BLaER1 treated with 17β-estradiol and CSF1 and Interleukin-3, amounts not matched to agents 10 nM and 100 nM (cell line): Measurements from ENCODE around the gene NR2F2.

ENCODE experiments used
- H3K27ac ChIP-seq, 11 experiments: shearing (Covaris generic); formaldehyde crosslinking; 2 replicates each; pipeline ENCODE4 v1.8.1; 2022
- H3K27me3 ChIP-seq, 11 experiments: shearing (Covaris generic); formaldehyde crosslinking; 2 replicates each; pipeline ENCODE4 v1.8.1; 2022
- H3K36me3 ChIP-seq, 11 experiments: shearing (Covaris generic); formaldehyde crosslinking; 2 replicates each; pipeline ENCODE4 v1.8.1; 2022
- H3K4me1 ChIP-seq, 10 experiments: shearing (Covaris generic); formaldehyde crosslinking; 2 replicates each; pipeline ENCODE4 v1.8.1; 2022
- H3K4me2 ChIP-seq, 11 experiments: shearing (Covaris generic); formaldehyde crosslinking; 2 replicates each; pipeline ENCODE4 v1.8.1; 2022
- H3K4me3 ChIP-seq, 10 experiments: shearing (Covaris generic); formaldehyde crosslinking; 2 replicates each; pipeline ENCODE4 v1.8.1; 2022
- H3K9ac ChIP-seq, 11 experiments: shearing (Covaris generic); formaldehyde crosslinking; 2 replicates each; pipeline ENCODE4 v1.8.1; 2022
- H3K9me3 ChIP-seq, 11 experiments: shearing (Covaris generic); formaldehyde crosslinking; replicated peaks in 1 of 11; 2 replicates each; pipeline ENCODE4 v1.8.1; 2022
- H4K20me1 ChIP-seq, 11 experiments: shearing (Covaris generic); formaldehyde crosslinking; 2 replicates each; pipeline ENCODE4 v1.8.1; 2022
- Cebpa-rat ChIP-seq, 11 experiments: shearing (Covaris generic); IDR thresholded peaks; 2 replicates each; pipeline ENCODE4 v1.8.1; 2022

NR2F2 gene

DNA sequence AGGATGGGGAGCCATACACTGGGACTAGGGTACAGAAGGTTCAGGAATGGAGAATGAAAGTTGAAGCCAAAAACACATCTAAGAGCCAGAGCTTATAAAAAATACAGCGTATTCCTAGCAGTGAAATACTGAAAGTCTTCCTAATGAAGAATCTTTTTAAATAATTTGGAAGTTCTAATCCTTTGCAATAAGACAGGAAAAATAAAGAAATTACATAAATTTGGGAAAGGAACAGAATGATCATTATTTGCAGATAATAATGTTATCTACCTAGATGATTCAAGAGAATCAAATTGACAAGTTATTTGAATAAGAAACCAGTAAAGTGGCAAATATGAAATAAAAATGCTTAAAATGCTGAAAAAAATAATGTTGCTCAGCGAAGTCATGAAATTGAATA, 32.3 kb upstream of the NR2F2 start:
- H3K4me3 ChIP-seq, result no peak overlapping the region
- no peak overlapping the region for H3K9ac ChIP-seq
- no peaks in the 10 kb centered on the region for H3K36me3 ChIP-seq
- H3K9me3 ChIP-seq, result peaks cover 15 to 30% (median 20%) of the 10 kb centered on the region in 11 experiments
- H3K4me2 ChIP-seq, result no peak overlapping the region
- no peaks in the 10 kb centered on the region; a peak in 1 of 22 replicates for H4K20me1 ChIP-seq
- no peaks in the 10 kb centered on the region for H3K27me3 ChIP-seq
- no peak overlapping the region for H3K27ac ChIP-seq
- no peaks in the 10 kb centered on the region for H3K4me1 ChIP-seq
- no peak for TF ChIP-seq Cebpa-rat (IDR thresholded peaks at IDR 0.05)

DNA sequence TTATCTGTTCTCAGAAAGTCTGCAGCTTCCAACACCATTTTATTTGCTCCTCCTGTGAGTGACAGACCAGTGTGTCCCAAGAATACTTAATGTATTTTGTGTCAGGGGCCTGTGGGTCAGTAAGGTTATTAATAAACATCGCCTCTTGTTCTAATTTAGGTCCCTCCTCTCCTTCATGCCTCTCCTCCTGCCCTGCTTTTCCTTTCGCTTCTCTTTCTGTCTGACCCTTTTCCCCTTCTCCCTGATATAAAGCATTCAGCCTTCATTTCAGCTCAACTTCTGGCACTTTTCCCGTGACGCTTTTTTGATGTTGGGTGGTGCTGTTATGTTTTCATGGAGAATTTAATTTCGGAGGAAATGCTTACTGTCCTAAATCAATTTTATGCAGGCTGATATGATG, 29.7 kb upstream of the NR2F2 start:
- peaks cover 15 to 30% (median 20%) of the 10 kb centered on the region in 11 experiments for H3K9me3 ChIP-seq
- H3K36me3 ChIP-seq, result no peaks in the 10 kb centered on the region
- no peak overlapping the region for H3K4me3 ChIP-seq
- no peaks in the 10 kb centered on the region for H4K20me1 ChIP-seq
- no peaks in the 10 kb centered on the region for H3K27me3 ChIP-seq
- no peaks in the 10 kb centered on the region for H3K4me1 ChIP-seq
- H3K27ac ChIP-seq, result no peak overlapping the region
- H3K9ac ChIP-seq, result no peak overlapping the region
- no peak for TF ChIP-seq Cebpa-rat (IDR thresholded peaks at IDR 0.05)
- no peak overlapping the region for H3K4me2 ChIP-seq

DNA sequence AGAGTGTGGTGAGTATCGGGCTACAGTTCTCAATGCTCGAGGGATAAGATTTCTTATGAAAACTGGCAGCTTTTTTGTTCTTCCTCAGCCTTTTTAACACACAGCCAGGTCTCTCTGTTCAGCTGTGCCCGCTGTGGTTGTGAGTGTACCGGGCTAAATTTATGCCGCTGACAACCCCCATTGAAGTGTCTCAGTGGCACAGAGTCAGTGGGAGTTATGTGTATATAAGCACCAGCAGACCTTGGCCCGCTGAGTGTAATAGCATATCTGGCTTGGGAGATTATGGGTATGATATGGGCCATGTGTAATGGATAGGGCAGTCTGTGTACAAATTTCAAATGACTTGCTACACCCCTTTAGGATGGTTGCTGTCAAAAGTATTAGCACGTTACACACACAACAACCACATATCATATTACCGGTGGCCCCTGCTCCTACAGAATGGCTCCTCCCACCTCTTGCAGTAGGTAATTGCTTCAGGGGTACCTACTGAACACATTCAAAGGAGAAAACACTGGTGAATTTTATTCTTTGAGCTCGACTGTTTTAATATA, 26.9 kb upstream of the NR2F2 start:
- Histone ChIP-seq H3K9me3 (peaks cover 3 to 6% (median 4%) of the 10 kb centered on the region in 11 experiments), H4K20me1 (no peaks in the 10 kb centered on the region), H3K4me1 (no peaks in the 10 kb centered on the region), H3K36me3 (no peaks in the 10 kb centered on the region), H3K27ac (no peak overlapping the region), H3K27me3 (no peaks in the 10 kb centered on the region), H3K4me2 (no peak overlapping the region), H3K9ac (no peak overlapping the region), H3K4me3 (no peak overlapping the region)
- no peak for TF ChIP-seq Cebpa-rat (IDR thresholded peaks at IDR 0.05)

DNA sequence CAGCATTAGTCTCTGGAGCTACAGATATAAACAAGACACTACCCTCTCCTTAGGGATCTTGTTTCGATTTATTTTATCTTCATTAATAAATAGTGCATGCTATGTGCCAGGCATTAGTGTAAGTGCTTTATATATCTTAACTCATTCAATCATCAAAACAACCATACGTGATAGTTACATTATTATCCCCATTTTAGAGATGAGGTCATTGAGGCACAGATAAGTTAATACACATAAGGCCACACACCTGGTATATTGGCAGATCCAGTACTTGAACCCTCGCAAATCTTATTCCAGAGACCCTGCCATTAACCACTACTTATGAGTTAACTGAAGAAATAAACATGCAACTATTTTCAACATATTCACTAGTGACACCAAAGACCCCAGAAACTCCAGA, 25.7 kb upstream of the NR2F2 start:
- no peaks in the 10 kb centered on the region for H3K36me3 ChIP-seq
- no peaks in the 10 kb centered on the region for H4K20me1 ChIP-seq
- H3K4me3 ChIP-seq, result no peak overlapping the region

DNA sequence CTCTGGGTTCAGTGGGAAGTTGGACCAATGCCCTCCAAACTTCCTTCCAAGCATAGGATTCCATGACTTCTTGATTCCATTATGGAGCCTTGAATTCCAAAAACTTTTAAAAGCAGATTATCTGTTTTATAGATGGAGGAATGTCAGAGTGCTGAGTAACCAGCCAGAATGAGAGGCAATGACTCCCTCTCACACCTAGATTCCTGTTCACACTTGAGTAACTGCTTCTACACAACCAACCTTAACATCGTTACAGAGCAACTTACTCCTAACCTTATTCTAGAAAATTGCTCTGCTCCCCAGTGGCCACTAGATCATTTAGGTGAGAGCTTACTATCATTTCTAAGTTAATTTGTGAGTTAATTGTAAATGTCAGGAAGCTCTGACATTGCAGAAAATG, 24.2 kb upstream of the NR2F2 start:
- no peaks in the 10 kb centered on the region for H3K4me1 ChIP-seq
- H3K27ac ChIP-seq, result no peak overlapping the region
- no peaks in the 10 kb centered on the region for H3K36me3 ChIP-seq
- TF ChIP-seq Cebpa-rat (IDR thresholded peaks at IDR 0.05), result no peak
- H3K4me3 ChIP-seq, result no peak overlapping the region
- no peak overlapping the region for H3K9ac ChIP-seq
- no peak overlapping the region for H3K4me2 ChIP-seq
- no peaks in the 10 kb centered on the region for H4K20me1 ChIP-seq
- no peaks in the 10 kb centered on the region for H3K27me3 ChIP-seq
- H3K9me3 ChIP-seq, result no peaks in the 10 kb centered on the region

More for the DNA sequence above, 25.7 kb upstream of the NR2F2 start:
- Histone ChIP-seq H3K9ac (no peak overlapping the region), H3K4me1 (no peaks in the 10 kb centered on the region), H3K4me2 (no peak overlapping the region), H3K27ac (no peak overlapping the region), H3K27me3 (no peaks in the 10 kb centered on the region), H3K9me3 (no peaks in the 10 kb centered on the region; a peak in 1 of 22 replicates)
- no peak for TF ChIP-seq Cebpa-rat (IDR thresholded peaks at IDR 0.05)

DNA sequence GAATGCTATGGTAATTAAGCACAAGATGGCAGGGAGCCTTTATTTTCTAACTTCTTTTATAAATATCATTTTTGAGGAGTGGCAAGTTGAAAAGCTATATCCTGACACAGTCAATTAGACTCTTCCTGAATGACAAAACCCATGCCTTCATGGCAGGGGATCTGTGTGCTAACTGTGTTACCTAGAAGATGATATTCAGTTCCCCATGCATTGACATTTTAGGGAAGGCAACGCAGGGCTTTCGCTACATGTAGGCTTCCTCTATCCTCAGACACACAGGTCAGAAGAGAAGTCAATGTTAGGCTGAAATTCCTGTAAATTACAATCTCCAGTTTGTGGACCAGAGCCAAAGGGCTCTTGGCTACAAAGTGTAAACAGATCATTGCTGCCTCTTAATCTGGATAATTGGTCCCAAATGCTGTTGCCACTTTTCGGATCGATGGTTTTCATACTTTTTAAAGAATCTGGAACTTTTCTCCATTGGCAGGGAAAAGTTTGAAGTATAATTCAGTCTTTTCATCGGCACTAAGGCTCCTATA, 22.6 kb upstream of the NR2F2 start:
- no peaks in the 10 kb centered on the region for H3K4me1 ChIP-seq
- no peak overlapping the region for H3K27ac ChIP-seq
- no peak overlapping the region for H3K4me3 ChIP-seq
- TF ChIP-seq Cebpa-rat (IDR thresholded peaks at IDR 0.05), result no peak
- H4K20me1 ChIP-seq, result no peaks in the 10 kb centered on the region
- no peak overlapping the region for H3K9ac ChIP-seq
- peaks cover 0 to 7% (median 0%) of the 10 kb centered on the region in 11 experiments; a peak in 3 of 22 replicates for H3K27me3 ChIP-seq
- H3K4me2 ChIP-seq, result no peak overlapping the region
- no peaks in the 10 kb centered on the region for H3K36me3 ChIP-seq
- H3K9me3 ChIP-seq, result no peaks in the 10 kb centered on the region

DNA sequence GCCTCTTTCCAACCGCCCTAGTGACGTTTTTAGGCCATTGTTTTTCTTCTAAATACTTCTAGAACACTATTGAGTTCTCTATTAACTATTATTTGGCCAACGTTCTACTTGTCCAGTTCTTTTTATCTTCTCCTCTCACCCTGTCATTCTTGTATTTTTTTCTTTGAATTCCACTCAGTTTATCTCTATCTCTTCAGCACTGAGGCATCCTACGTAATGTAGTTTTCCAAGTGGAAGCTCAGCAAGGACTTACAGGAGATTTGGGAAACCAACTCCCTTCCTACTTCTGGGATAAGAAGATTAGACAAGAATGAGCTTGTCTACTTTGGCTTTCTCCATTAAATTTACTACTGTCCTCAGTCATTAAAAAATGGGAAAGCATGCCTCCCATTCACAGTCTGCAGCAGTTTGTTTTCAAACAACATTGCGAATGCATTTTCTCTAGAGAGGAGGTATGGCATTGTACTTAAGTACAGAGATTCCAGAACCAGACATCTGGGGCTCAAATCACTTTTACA, 21.3 kb upstream of the NR2F2 start:
- Histone ChIP-seq H3K27ac (no peak overlapping the region), H3K4me1 (no peaks in the 10 kb centered on the region), H3K4me3 (no peak overlapping the region), H3K27me3 (peaks cover 0 to 13% (median 0%) of the 10 kb centered on the region in 11 experiments; a peak in 6 of 22 replicates), H3K9me3 (no peaks in the 10 kb centered on the region), H3K36me3 (no peaks in the 10 kb centered on the region), H4K20me1 (no peaks in the 10 kb centered on the region), H3K4me2 (no peak overlapping the region), H3K9ac (no peak overlapping the region)
- TF ChIP-seq Cebpa-rat (IDR thresholded peaks at IDR 0.05), result no peak

DNA sequence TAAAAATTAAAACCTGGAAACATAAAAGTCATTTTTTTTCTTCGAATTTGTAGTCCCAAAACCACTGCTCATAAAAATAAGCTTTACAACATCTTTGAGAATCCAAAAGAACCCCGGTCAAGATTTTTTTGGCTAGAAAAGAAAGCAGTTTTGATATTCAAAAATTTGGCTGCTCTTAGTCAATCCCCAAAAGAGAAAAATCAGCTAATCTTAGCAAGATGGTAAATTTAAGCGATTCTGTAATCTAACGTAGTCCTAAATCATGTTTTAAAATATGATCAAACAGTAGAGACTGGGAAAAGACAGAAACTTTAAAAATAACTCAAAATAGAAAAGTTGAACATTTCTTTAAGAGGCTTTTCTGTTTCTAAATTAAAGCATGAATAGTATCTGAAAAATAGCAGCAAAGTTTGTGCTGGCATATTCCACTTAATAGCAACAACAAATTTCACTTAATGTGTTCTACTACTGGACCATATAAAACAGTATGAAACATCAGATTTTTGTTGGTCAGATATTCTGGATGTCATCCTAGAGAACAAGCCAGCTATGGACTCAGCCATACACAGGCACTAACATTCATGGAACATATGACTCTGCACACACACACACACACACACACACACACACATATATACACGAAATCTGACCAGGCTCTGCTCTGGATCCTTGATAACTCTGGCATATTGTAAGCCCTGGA, 19.1 kb upstream of the NR2F2 start:
- Histone ChIP-seq H3K9ac (no peak overlapping the region), H3K4me3 (no peak overlapping the region), H3K36me3 (no peaks in the 10 kb centered on the region), H3K27ac (no peak overlapping the region), H3K9me3 (no peaks in the 10 kb centered on the region), H3K4me2 (no peak overlapping the region), H4K20me1 (no peaks in the 10 kb centered on the region), H3K27me3 (peaks cover 9 to 31% (median 13%) of the 10 kb centered on the region in 11 experiments; a peak in 21 of 22 replicates), H3K4me1 (no peaks in the 10 kb centered on the region)
- no peak for TF ChIP-seq Cebpa-rat (IDR thresholded peaks at IDR 0.05)

DNA sequence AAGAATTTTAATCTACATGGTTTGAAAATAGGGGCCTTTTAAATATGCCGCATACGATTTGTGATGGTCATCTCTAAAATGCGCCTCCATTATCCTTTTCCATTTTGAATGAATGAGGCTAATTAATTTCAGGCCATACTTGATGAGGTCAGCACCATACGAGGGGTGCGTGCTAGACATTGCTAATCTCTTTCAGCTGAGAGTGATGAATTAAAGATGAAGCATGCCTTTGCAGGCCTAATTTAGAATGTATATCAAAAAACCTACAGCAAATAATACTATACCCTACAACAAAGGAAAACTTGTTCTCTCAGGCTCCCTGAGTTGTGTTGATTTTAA, 18.6 kb upstream of the NR2F2 start:
- H3K27ac ChIP-seq, result no peak overlapping the region
- H3K27me3 ChIP-seq, result peaks cover 14 to 36% (median 17%) of the 10 kb centered on the region in 11 experiments
- H3K4me1 ChIP-seq, result no peaks in the 10 kb centered on the region
- peaks cover 0 to 2% (median 0%) of the 10 kb centered on the region in 11 experiments; a peak in 1 of 22 replicates for H4K20me1 ChIP-seq
- no peaks in the 10 kb centered on the region for H3K9me3 ChIP-seq
- no peak overlapping the region for H3K9ac ChIP-seq
- H3K4me2 ChIP-seq, result no peak overlapping the region
- H3K36me3 ChIP-seq, result no peaks in the 10 kb centered on the region
- no peak overlapping the region for H3K4me3 ChIP-seq
- no peak for TF ChIP-seq Cebpa-rat (IDR thresholded peaks at IDR 0.05)
